Measurements from ENCODE around the gene DLX5.

Gene DLX5

GRCh38 chr7:97027427-97028234 is 3.0 kb upstream of the DLX5 start:
- TF ChIP-seq, protein P1, sequence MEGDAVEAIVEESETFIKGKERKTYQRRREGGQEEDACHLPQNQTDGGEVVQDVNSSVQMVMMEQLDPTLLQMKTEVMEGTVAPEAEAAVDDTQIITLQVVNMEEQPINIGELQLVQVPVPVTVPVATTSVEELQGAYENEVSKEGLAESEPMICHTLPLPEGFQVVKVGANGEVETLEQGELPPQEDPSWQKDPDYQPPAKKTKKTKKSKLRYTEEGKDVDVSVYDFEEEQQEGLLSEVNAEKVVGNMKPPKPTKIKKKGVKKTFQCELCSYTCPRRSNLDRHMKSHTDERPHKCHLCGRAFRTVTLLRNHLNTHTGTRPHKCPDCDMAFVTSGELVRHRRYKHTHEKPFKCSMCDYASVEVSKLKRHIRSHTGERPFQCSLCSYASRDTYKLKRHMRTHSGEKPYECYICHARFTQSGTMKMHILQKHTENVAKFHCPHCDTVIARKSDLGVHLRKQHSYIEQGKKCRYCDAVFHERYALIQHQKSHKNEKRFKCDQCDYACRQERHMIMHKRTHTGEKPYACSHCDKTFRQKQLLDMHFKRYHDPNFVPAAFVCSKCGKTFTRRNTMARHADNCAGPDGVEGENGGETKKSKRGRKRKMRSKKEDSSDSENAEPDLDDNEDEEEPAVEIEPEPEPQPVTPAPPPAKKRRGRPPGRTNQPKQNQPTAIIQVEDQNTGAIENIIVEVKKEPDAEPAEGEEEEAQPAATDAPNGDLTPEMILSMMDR (IDR thresholded peaks at IDR 0.05; ENCODE audit: insufficient read depth, low read depth, low read length, missing control alignments): peak; percentile 94
- peak overlapping the region; percentile 29 for H3K4me3 ChIP-seq (ENCODE audit: low read length)
- peak; percentile 83 for DNase-seq (ENCODE audit: low read depth)

DNA sequence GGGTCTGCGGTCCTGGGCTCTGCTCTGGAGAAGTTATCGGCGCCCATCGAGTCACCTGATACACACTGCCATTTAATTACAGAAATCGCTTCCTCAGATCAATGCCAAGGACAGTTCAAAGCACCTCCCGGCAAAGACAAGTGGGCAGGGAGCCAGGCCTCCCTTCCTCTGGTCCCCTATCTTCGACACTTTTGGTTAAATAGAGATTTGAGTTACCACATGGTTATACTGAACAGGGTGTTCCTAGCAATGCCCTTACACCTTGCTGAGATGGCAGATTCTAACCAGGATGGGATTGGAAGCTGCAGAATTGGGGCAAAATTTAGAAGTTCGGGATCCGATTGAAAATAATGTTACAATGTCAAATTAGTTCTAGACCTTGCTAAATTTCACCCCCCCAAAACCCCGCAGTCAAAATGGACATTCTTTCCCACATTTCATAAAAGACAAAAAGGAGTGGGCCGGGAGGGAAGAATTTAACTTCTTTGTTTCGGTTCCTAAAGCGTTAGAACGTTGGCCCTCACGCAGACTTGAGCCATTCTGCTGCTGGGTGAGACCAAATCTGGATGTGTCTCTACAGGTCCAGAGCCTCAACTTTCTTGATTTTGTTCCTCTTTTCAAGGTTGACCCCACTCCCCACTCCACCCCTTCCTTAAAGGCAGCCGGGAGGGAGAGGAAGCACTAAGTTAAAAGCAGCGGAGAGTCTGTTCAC is 2.2 kb upstream of the DLX5 start:
- H3K4me3 ChIP-seq (ENCODE audit: low read length): peak overlapping the region; percentile 29
- TF ChIP-seq, protein P1 (IDR thresholded peaks at IDR 0.05; ENCODE audit: insufficient read depth, low read depth, low read length, missing control alignments): no peak
- no peak for DNase-seq (ENCODE audit: low read depth)

GRCh38 chr7:97025983-97026714 is 1.5 kb upstream of the DLX5 start:
- TF ChIP-seq, protein P1 (IDR thresholded peaks at IDR 0.05; ENCODE audit: insufficient read depth, low read depth, low read length, missing control alignments): no peak
- DNase-seq (ENCODE audit: low read depth): no peak
- no peak overlapping the region for H3K4me3 ChIP-seq (ENCODE audit: low read length)

- TF ChIP-seq, protein P1 (IDR thresholded peaks at IDR 0.05; ENCODE audit: insufficient read depth, low read depth, low read length, missing control alignments): no peak
- H3K4me3 ChIP-seq (ENCODE audit: low read length): peak overlapping the region; percentile 79
- no peak for DNase-seq (ENCODE audit: low read depth)
Observed at GRCh38 chr7:97025130-97025499, 484 bp upstream of the DLX5 start.

GRCh38 chr7:97022491-97023306 is 1.9 kb downstream of the DLX5 start:
- H3K4me3 ChIP-seq (ENCODE audit: low read length): peak overlapping the region; percentile 79
- no peak for DNase-seq (ENCODE audit: low read depth)
- TF ChIP-seq, protein P1 (IDR thresholded peaks at IDR 0.05; ENCODE audit: insufficient read depth, low read depth, low read length, missing control alignments): no peak

- DNase-seq (ENCODE audit: low read depth): no peak
- TF ChIP-seq, protein P1 (IDR thresholded peaks at IDR 0.05; ENCODE audit: insufficient read depth, low read depth, low read length, missing control alignments): no peak
- no peak overlapping the region for H3K4me3 ChIP-seq (ENCODE audit: low read length)
Observed at GRCh38 chr7:97021747-97022490, 2.7 kb downstream of the DLX5 start.

Data from epithelial cell of esophagus (primary cell).